Ecto neural progenitor cell (in vitro differentiated cells): ENCODE data around the gene MVB12B.

Experiments
- DNase-seq: peaks from one replicate; pipeline ENCODE4 v3.0.0-alpha.2; 2018; ENCODE audit warnings: low spot score

Gene MVB12B

GRCh38 chr9:126520453-126520852 lies 193.8 kb downstream of the MVB12B start:
- no peak for DNase-seq

GRCh38 chr9:126521089-126521488 lies 194.5 kb downstream of the MVB12B start:
- peak; percentile 58 for DNase-seq

- DNase-seq: no peak
These were observed 194.9 kb downstream of the MVB12B start for GRCh38 chr9:126521551-126521950.

GRCh38 chr9:126521976-126522590 lies 195.5 kb downstream of the MVB12B start:
- DNase-seq: no peak

GRCh38 chr9:126522612-126523356 lies 196.2 kb downstream of the MVB12B start:
- no peak for DNase-seq

- no peak for DNase-seq
These were observed 197.0 kb downstream of the MVB12B start for GRCh38 chr9:126523611-126524111.

GRCh38 chr9:126524353-126525077 lies 197.9 kb downstream of the MVB12B start:
- no peak for DNase-seq

GRCh38 chr9:126526218-126527108 lies 199.8 kb downstream of the MVB12B start:
- no peak for DNase-seq

GRCh38 chr9:126527109-126527825 lies 200.6 kb downstream of the MVB12B start:
- DNase-seq: no peak

GRCh38 chr9:126528111-126528510 lies 201.5 kb downstream of the MVB12B start:
- DNase-seq: no peak

- no peak for DNase-seq
These were observed 202.3 kb downstream of the MVB12B start for GRCh38 chr9:126528915-126529314.

GRCh38 chr9:126531035-126531571 lies 204.5 kb downstream of the MVB12B start:
- DNase-seq: no peak

- DNase-seq: no peak
These were observed 205.0 kb downstream of the MVB12B start for GRCh38 chr9:126531591-126531990.

- no peak for DNase-seq
These were observed 205.4 kb downstream of the MVB12B start for GRCh38 chr9:126532019-126532462.

- no peak for DNase-seq
These were observed 205.9 kb downstream of the MVB12B start for GRCh38 chr9:126532489-126532888.

- DNase-seq: no peak
These were observed 206.6 kb downstream of the MVB12B start for GRCh38 chr9:126532951-126533925.

- no peak for DNase-seq
These were observed 207.3 kb downstream of the MVB12B start for GRCh38 chr9:126533926-126534310.

- DNase-seq: no peak
These were observed 208.0 kb downstream of the MVB12B start for GRCh38 chr9:126534431-126535186.

- no peak for DNase-seq
These were observed 209.5 kb downstream of the MVB12B start for GRCh38 chr9:126536131-126536530.
